ENCODE measurements around the gene GHR.

GHR gene

DNA sequence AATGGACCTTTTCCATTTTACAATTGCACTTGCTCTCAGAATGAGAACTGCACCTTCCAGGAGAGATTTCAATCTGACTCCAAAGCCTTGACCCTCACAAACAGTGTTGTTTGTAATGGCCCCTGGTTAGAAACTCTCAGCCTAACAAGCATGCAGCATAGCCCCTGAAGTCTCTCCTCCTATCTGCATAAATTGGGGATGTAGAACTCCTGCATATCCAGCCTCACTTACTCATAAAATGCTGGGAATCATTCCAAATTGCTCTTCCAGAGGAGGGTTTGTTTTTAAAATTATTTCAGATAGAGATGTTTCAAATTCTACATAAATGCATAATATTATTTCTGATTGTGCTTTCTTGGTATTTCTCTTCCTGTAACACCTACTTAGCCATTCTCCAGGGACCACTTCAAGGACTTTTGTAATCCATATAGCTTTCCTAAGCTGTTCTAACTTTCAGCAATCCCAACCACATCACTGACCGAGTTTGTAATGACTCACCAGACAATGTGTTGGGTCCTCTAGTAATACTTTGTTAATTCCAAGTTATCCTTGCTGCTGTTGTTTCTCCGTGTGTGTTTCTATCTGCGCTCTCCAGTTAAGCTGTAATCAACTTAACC is 189.6 kb downstream of the GHR start:
- DNase-seq, result no peak

DNA sequence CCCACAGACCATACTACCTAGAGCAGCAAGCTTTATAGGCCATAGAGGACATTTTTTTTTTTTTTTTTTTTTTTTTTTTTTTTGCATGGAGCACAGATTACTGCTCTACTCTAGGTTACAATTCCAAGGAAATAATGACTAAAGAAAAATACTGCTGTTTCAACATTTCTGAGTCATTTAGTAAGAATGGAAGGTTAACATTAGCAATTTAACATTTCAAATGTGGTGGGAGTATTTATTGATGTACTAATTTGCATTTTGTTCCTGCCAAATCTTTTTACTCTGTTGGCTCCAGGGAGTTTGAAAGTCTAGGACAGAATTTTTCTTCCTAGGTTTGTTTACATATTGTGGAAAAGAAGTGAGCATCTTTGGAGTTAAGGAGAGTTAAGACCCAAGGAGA is 191.3 kb downstream of the GHR start:
- DNase-seq, result no peak

- DNase-seq, result no peak
These were observed 197.5 kb downstream of the GHR start for GRCh38 chr5:42620579-42621216.

- no peak for DNase-seq
These were observed 198.0 kb downstream of the GHR start for GRCh38 chr5:42621242-42621641.

- DNase-seq, result no peak
These were observed 198.4 kb downstream of the GHR start for GRCh38 chr5:42621662-42622061.

DNA sequence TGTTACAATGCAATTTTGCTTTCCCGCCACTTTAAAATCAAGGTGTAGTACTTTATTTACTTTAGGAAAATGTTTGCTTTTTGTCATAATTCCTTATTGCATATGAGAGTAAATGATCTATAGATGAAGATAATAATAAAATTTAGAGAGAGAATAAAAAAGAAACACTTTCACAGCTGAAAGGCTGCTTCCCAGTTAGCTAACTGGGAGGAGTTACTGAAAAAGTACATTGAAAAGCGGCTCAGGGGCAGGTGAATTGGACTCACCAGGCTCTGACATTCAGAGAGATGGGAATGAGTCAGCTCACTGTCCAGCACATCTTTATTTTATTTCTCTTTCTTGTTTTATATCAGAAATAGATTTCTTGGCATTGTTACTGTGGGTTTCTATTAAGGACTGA is 201.7 kb downstream of the GHR start:
- DNase-seq, result no peak

- no peak for DNase-seq
These were observed 203.2 kb downstream of the GHR start for GRCh38 chr5:42626462-42626861.

GRCh38 chr5:42628821-42629220 is 205.6 kb downstream of the GHR start:
- DNase-seq, result no peak

DNA sequence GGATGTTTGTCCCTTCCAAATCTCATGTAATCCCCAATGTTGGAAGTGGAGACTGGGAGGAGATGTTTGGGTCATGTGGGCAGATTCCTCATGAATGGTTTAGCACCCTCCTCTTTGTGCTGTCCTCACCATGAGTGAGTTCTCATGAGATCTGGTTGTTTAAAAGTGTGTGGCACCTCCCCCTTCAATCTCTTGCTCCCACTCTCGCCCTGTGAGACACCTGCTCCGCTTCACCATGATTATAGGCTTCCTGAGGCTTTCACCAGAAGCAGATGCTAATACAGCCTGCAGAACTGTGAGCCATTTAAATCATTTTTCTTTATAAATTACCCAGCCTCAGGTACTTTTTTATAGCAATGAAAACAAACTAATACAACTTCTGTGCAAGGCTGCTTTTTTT is 206.0 kb downstream of the GHR start:
- DNase-seq, result no peak

DNA sequence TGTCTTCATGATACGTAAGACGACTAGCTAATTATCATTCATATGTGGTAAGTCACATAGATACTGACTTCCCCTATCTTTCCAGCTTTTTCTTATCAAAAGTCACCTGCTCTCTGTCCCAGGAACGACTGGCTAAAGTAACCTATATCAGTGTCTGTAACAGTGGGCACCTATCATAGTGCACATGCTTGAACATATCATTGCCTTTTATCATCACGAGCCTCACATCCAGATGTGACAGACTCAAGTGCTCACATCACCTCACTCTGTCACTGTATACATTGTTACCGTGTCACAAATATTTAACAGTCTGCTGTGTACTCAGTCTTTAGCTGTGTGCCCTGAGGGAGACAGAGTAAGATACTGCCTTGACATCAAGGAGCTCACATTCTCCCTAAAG is 208.0 kb downstream of the GHR start:
- no peak for DNase-seq

DNA sequence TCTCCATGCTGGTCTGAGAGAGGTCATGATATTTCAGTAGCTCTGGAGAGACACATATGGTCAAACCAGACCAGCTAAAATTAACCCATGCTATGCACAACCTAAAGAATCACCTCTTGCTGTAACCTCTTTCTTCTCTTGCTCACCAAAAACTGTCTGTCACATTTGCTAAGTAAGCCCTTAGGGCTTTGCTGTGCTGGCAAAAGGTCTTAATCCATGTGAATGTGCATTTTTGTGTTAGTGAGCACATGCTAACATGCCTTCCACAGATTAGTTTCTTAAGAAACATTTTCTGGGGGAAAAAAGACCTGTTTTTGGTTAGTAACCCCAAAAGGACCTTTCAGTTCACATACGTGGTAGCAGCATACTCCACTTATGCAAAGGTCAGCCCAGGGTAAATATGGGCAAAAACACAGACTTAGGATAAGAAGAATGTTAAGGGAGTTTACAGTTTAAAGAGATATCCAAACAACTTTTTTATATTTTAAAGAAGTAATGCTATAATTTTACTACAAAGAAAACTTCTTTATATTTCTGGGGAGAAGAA is 209.2 kb downstream of the GHR start:
- DNase-seq, result no peak

DNA sequence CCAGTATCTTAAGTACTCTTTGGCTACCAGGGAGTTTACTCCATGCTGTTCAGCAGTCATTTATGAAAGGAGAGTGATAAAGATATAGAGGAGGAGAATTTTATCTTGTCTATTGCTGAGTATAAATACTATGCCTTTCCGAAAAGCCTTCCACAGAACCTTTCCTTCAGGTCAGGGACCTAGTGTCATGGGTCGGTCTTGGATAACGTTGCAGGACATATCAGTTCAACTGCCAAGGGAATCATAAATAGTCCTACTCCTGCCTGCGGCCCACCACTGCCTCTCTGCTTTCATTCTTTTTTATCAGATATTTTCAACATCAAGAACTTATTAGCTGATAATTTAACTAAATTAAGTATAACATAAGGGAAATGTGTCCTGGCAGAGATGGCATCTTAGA is 211.3 kb downstream of the GHR start:
- DNase-seq, result no peak

- DNase-seq, result no peak
These were observed 213.2 kb downstream of the GHR start for GRCh38 chr5:42636425-42636824.

DNA sequence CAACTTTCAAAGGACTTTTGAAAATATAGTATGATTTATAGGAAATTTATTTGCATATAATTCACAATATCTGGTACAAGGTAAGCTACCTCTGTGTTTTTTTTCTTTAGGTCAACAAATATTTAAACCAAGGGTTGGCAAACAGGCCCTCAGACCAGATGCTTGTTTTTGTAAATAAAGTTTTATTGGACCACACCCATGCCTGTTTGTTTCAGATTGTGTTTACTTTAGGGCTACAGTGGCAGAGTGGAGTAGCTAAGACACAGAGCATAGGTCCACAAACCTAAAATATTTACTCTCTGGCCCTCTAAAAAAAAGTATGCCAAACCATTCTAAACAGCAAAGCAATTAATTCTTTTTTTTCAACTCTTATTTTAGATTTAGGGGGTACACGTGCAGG is 213.7 kb downstream of the GHR start:
- no peak for DNase-seq

DNA sequence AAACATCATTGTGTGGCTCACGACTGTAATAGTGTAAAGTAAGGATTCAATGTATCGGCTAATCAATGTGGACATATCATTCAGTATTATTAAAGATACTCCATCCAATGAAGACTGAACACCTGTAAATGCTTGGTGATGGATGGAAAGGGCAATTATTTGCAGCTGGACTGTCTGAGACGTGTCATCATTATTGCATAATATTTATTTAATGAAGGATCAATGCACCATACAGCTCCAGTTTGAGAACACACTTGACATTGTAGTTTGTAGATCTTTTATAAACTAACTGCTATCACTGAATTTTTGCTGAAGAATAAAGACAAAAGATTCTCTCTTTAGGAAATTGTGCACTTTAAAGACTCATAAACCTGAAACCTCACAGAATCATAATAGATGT is 215.7 kb downstream of the GHR start:
- DNase-seq, result no peak

GRCh38 chr5:42640835-42641234 is 217.6 kb downstream of the GHR start:
- DNase-seq, result no peak

- DNase-seq, result no peak
These were observed 218.2 kb downstream of the GHR start for GRCh38 chr5:42641336-42642005.

DNA sequence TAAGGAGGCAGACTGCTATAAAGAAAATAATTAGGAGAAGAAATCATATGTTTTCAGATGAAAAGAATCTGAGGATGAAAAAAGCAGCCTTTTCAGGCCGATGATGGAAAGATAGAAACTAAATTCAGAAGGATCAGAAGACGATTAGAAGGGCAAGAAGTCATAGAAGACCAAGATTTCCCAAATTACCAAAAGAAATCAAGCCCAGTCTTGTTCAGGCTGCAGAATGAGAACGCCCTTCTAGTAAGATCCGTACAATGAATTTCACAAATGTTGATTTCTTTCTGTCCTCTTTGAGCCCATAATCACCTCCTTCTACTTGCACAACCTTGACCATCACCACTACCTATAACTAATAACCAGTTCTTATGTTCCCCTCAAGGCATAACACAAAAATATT is 218.8 kb downstream of the GHR start:
- DNase-seq, result no peak

DNA sequence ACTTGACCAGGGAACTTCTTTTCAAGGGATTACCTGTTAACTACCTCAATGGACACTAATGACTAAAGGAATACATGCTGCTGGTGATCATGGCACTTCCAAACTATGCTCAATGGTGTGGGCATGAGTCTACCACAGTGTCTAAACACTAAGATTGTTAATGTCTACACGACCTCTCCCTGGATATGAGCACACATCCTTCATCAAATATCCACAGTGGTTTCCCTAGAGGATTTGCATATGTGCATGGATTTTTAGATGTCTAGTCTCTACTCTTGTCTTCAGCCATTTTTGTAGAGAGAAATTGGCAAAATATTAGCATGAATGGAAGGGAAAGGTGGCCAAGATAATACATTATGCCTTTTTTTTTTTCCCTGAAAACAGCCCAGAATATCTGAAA is 220.1 kb downstream of the GHR start:
- no peak for DNase-seq

DNA sequence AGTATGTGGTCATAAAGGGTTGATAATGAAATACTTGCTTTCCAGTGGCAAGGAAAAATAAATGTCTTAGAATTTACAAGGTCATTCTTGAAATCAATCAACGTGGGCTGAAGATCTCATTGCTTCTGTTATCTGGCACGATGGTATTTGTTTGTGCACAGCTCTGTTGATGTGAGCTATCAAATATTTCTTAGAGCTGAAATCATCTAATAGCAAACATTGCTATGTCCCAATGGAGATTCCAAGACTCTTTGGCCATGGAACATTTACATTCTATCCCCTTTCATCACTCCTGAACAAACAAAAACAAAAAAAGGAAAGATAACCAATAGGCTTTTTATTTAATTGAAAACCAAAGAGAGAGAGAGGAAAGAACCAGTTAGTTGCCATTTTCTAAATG is 221.9 kb downstream of the GHR start:
- no peak for DNase-seq

DNA sequence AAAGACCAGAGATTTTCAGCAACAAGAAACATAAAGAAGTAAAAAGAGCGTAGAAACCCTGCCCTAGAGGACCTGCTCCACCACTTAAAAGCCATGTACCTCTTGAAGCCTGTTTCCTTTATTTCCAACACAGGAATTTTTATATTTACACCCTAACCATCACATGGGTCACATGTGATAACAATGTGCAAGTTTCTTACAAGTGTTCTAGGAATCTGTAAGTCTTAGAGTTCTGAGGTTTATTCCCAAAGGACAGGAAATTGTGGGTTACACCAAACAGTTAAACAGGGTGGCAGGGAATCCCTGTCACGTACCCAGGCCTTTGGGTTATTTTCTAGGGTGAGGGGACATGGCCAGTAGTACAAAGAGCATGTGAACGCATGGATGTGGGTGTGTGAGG is 224.8 kb downstream of the GHR start:
- DNase-seq, result no peak

- no peak for DNase-seq
These were observed 225.7 kb downstream of the GHR start for GRCh38 chr5:42648915-42649314.

DNA sequence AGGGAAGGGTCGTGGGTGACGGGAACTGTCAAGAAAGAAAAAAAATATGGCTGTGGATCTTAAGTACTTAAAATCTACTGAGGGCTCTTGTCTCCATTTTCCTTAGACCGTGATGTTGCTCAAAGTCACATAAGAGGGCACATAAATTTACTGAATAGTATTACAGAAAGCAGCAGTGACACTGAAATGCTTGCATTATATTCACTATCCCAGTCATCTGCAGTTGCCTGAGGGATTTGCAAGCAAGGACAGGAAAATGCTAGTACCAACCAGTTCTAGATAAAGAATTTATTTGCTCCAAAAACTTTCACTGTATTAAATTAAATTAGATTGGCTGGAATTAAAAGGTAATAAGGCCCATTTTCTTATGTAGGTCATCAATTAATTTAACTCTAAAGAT is 226.8 kb downstream of the GHR start:
- no peak for DNase-seq

- no peak for DNase-seq
These were observed 230.5 kb downstream of the GHR start for GRCh38 chr5:42653705-42654104.
